Prostate gland (tissue), 2 donors: ENCODE results near the gene BANP.

Source experiments
- CTCF ChIP-seq, 4 experiments: fragments of 200-600 bp in 2 of 4; fragments of 450-650 bp in 2 of 4; sonication (generic) in 2 of 4; IDR thresholded peaks; 1 replicate in 3 of 4; 2 replicates in 1 of 4; pipeline ENCODE4 v1.5.1; 2016 to 2019; ENCODE audit warnings: antibody characterized with exemption in 4 of 4, mild to moderate bottlenecking in 2 of 4, moderate library complexity in 2 of 4
- POLR2A ChIP-seq: fragments of 450-650 bp; IDR thresholded peaks from one replicate; pipeline ENCODE4 v1.6.1; 2016; ENCODE audit warnings: antibody characterized with exemption, mild to moderate bottlenecking

GRCh38 chr16:87917503-87917902 is 33.7 kb upstream of the BANP start:
- TF ChIP-seq CTCF (IDR thresholded peaks at IDR 0.05): no peak
- no peak for TF ChIP-seq POLR2A
